ENCODE results near the gene PLEKHS1. TPM values are rescaled to one million over a fixed set of nuclear protein-coding genes. Genes with fewer than 3 reads are reported as not detected.
"Not testable (repeated sequence)": the region's sequence is repeated elsewhere in the genome, so short reads cannot be mapped to it uniquely, and the experiment has no call there.

The PLEKHS1 gene
- total RNA-seq, 1 donor from 2014 or later, result 0.22 TPM

- intact Hi-C loops (cut with micrococcal nuclease), result no loop called here
Observed at GRCh38 chr10:113782986-113783704, 31.7 kb downstream of the PLEKHS1 start.

GRCh38 chr10:113788604-113789083 lies 37.2 kb downstream of the PLEKHS1 start:
- intact Hi-C loops (cut with micrococcal nuclease), result no loop called here

- intact Hi-C loops (cut with micrococcal nuclease), result no loop called here
Observed at GRCh38 chr10:113791691-113792090, 40.2 kb downstream of the PLEKHS1 start.

- intact Hi-C loops (cut with micrococcal nuclease), result no loop called here
Observed at GRCh38 chr10:113801569-113801968, 50.1 kb downstream of the PLEKHS1 start.

GRCh38 chr10:113802997-113803396 lies 51.5 kb downstream of the PLEKHS1 start:
- intact Hi-C loops (cut with micrococcal nuclease), result no loop called here

GRCh38 chr10:113806503-113806902 lies 55.0 kb downstream of the PLEKHS1 start:
- intact Hi-C loops (cut with micrococcal nuclease), result no loop called here

GRCh38 chr10:113808168-113808567 lies 56.7 kb downstream of the PLEKHS1 start:
- intact Hi-C loops (cut with micrococcal nuclease), result no loop called here

- intact Hi-C loops (cut with micrococcal nuclease), result not testable (repeated sequence)
Observed at GRCh38 chr10:113814700-113815099, 63.2 kb downstream of the PLEKHS1 start.

- intact Hi-C loops (cut with micrococcal nuclease), result no loop called here
Observed at GRCh38 chr10:113819989-113820388, 68.5 kb downstream of the PLEKHS1 start.

GRCh38 chr10:113820507-113820906 lies 69.0 kb downstream of the PLEKHS1 start:
- intact Hi-C loops (cut with micrococcal nuclease), result no loop called here

GRCh38 chr10:113821306-113821705 lies 69.8 kb downstream of the PLEKHS1 start:
- intact Hi-C loops (cut with micrococcal nuclease), result not testable (repeated sequence)

GRCh38 chr10:113822174-113822573 lies 70.7 kb downstream of the PLEKHS1 start:
- intact Hi-C loops (cut with micrococcal nuclease), result no loop called here

GRCh38 chr10:113823389-113823788 lies 71.9 kb downstream of the PLEKHS1 start:
- intact Hi-C loops (cut with micrococcal nuclease), result no loop called here

GRCh38 chr10:113825791-113826190 lies 74.3 kb downstream of the PLEKHS1 start:
- intact Hi-C loops (cut with micrococcal nuclease), result no loop called here

GRCh38 chr10:113828567-113828966 lies 77.1 kb downstream of the PLEKHS1 start:
- intact Hi-C loops (cut with micrococcal nuclease), result not testable (repeated sequence)

Other genes starting within 250 kb of the PLEKHS1 start
- gene HABP2, start 198.6 kb upstream of the PLEKHS1 start, total RNA-seq, result not detected in 2 replicates
- gene NRAP, start 87.6 kb upstream of the PLEKHS1 start, total RNA-seq, result not detected in 2 replicates
- 44.9 and 49.1 TPM in 2 replicates for gene CASP7, start 71.8 kb upstream of the PLEKHS1 start, total RNA-seq
- gene DCLRE1A, start 102.4 kb downstream of the PLEKHS1 start, total RNA-seq, result 14.4 and 15.0 TPM in 2 replicates
- gene NHLRC2, start 103.0 kb downstream of the PLEKHS1 start, total RNA-seq, result 24.9 and 27.2 TPM in 2 replicates